CD14-positive monocyte (primary cell): Measurements from ENCODE around the gene NELL1. TPM values are rescaled to one million over a fixed set of nuclear protein-coding genes. Genes with fewer than 3 reads are reported as not detected.

Experiments
- DNase-seq, 3 donors: peaks; one replicate each; pipeline ENCODE4 v3.0.0-alpha.2; 2011 to 2022
- H2AFZ ChIP-seq: 2 replicates; pipeline ENCODE4 v1.6.0; 2012; ENCODE audit warnings: mild to moderate bottlenecking, low read depth, low read length, inconsistent platforms; ENCODE audit not compliant: insufficient read depth, poor library complexity, severe bottlenecking
- H3K27ac ChIP-seq, 2 donors: 1 replicate in 1 of 2; 2 replicates in 1 of 2; pipeline ENCODE4 v1.5.1; 2012 to 2013; ENCODE audit warnings: low read length in 2 of 2, control low read depth in 1 of 2, inconsistent platforms in 1 of 2, low read depth in 1 of 2, mild to moderate bottlenecking in 1 of 2
- H3K27me3 ChIP-seq, 2 donors: one replicate each; pipeline versions ENCODE4 v1.6.0 to v1.6.1; 2011 to 2013; ENCODE audit warnings: low read length in 2 of 2; ENCODE audit not compliant: control insufficient read depth in 2 of 2, insufficient read depth in 2 of 2
- H3K36me3 ChIP-seq, 2 donors: replicated peaks in 1 of 2; 1 replicate in 1 of 2; 2 replicates in 1 of 2; pipeline versions ENCODE4 v1.5.1 to v1.6.1; 2012 to 2013; ENCODE audit warnings: low read length in 2 of 2, control low read depth in 1 of 2, inconsistent platforms in 1 of 2, mild to moderate bottlenecking in 1 of 2; ENCODE audit not compliant: insufficient read depth in 2 of 2, control insufficient read depth in 1 of 2
- H3K4me1 ChIP-seq, 2 donors: 1 replicate in 1 of 2; 2 replicates in 1 of 2; pipeline versions ENCODE4 v1.5.1 to v1.6.1; 2012 to 2013; ENCODE audit warnings: low read length in 2 of 2, control low read depth in 1 of 2, inconsistent platforms in 1 of 2, mild to moderate bottlenecking in 1 of 2, moderate library complexity in 1 of 2; ENCODE audit not compliant: insufficient read depth in 2 of 2, control insufficient read depth in 1 of 2
- H3K4me2 ChIP-seq: replicated peaks from 2 replicates; pipeline ENCODE3; 2012; ENCODE audit warnings: low read length, moderate library complexity, mild to moderate bottlenecking; ENCODE audit not compliant: poor library complexity, severe bottlenecking; ENCODE audit errors: extremely low read depth
- H3K4me3 ChIP-seq, 3 experiments: fragments of 200-600 bp in 1 of 3; sonication (generic) in 1 of 3; replicated peaks in 1 of 3; 1 replicate in 2 of 3; 2 replicates in 1 of 3; pipeline ENCODE4 v1.5.1; 2011 to 2013; ENCODE audit warnings: low read length in 3 of 3, mild to moderate bottlenecking in 3 of 3, control low read depth in 2 of 3, low read depth in 2 of 3, inconsistent platforms in 1 of 3, moderate library complexity in 1 of 3
- H3K79me2 ChIP-seq: 2 replicates; pipeline ENCODE4 v1.6.0; 2012; ENCODE audit warnings: mild to moderate bottlenecking, control low read depth, inconsistent platforms, low read length, moderate library complexity; ENCODE audit not compliant: insufficient read depth
- H3K9ac ChIP-seq: 2 replicates; pipeline ENCODE4 v1.6.0; 2017; ENCODE audit warnings: low read length, mild to moderate bottlenecking; ENCODE audit not compliant: insufficient read depth, poor library complexity, severe bottlenecking
- H3K9me3 ChIP-seq, 2 donors: replicated peaks in 1 of 2; 1 replicate in 1 of 2; 2 replicates in 1 of 2; pipeline versions ENCODE4 v1.5.1 to v1.6.1; 2012 to 2013; ENCODE audit warnings: low read length in 2 of 2, control low read depth in 1 of 2; ENCODE audit not compliant: control insufficient read depth in 1 of 2, insufficient read depth in 1 of 2
- H4K20me1 ChIP-seq: 2 replicates; pipeline ENCODE4 v1.6.0; 2012; ENCODE audit warnings: mild to moderate bottlenecking, low read length, control low read depth, moderate library complexity; ENCODE audit not compliant: insufficient read depth
- H3K27ac Mint-ChIP-seq, 7 donors: one replicate each; pipeline ENCODE4 v1.8.0; 2020; ENCODE audit warnings: mild to moderate bottlenecking in 7 of 7, mixed read lengths in 7 of 7, moderate library complexity in 6 of 7, inconsistent platforms in 2 of 7
- H3K27me3 Mint-ChIP-seq, 3 donors: one replicate each; pipeline ENCODE4 v1.8.0; 2021 to 2022; ENCODE audit warnings: low read depth in 3 of 3, mild to moderate bottlenecking in 3 of 3, mixed read lengths in 3 of 3, moderate library complexity in 3 of 3, inconsistent platforms in 1 of 3
- H3K36me3 Mint-ChIP-seq, 2 donors: one replicate each; pipeline ENCODE4 v1.8.0; 2020; ENCODE audit warnings: mixed read lengths in 2 of 2, inconsistent platforms in 1 of 2, mild to moderate bottlenecking in 1 of 2
- H3K4me1 Mint-ChIP-seq: one replicate; pipeline ENCODE4 v1.8.0; 2020; ENCODE audit warnings: mild to moderate bottlenecking, mixed read lengths
- H3K4me3 Mint-ChIP-seq, 2 donors: one replicate each; pipeline ENCODE4 v1.8.0; 2020; ENCODE audit warnings: mild to moderate bottlenecking in 2 of 2, mixed read lengths in 2 of 2, moderate library complexity in 1 of 2
- H3K9me3 Mint-ChIP-seq, 7 donors: one replicate each; pipeline ENCODE4 v1.8.0; 2020 to 2022; ENCODE audit warnings: mixed read lengths in 7 of 7, mild to moderate bottlenecking in 6 of 7, moderate library complexity in 6 of 7, inconsistent platforms in 2 of 7
- CTCF ChIP-seq: fragments of 200-600 bp; IDR thresholded peaks from one replicate; pipeline ENCODE4 v1.8.0; 2022; ENCODE audit warnings: antibody characterized with exemption, mild to moderate bottlenecking
- WGBS: methylation state at CpG from one replicate; pipeline ENCODE4 v1.1.5; 2013; ENCODE audit warnings: missing lambda C conversion rate; ENCODE audit not compliant: insufficient coverage; 5-methylcytosine and 5-hydroxymethylcytosine counted together
- intact Hi-C, 2 donors: fragments of 100-400 bp; cut with micrococcal nuclease; formaldehyde crosslinking; loops; one replicate each; pipeline versions ENCODE4 v1.15.0 to v1.15.1; 2023
- polyA plus RNA-seq, 3 donors: library from polyadenylated mRNA; depleted of rRNA in 1 of 3; unstranded in 2 of 3; stranded (reverse) in 1 of 3; fragments of 300-500 nt in 2 of 3; fragments of >200 nt in 1 of 3; fragmentation: Illumina TruSeq in 2 of 3; gene quantifications; 1 replicate in 2 of 3; 2 replicates in 1 of 3; pipeline ENCODE4 v1.2.3, GENCODE V29; 2012 to 2021

Gene NELL1
- polyA plus RNA-seq, 3 donors, result not detected

- Histone ChIP-seq H3K4me3 (no peak overlapping the region), H3K36me3 (no peaks in the 10 kb centered on the region), H3K27me3 (peaks cover 43 to 58% of the 10 kb centered on the region in 2 donors), H2AFZ (no peak overlapping the region), H3K4me2 (no peak overlapping the region), H3K4me1 (no peaks in the 10 kb centered on the region), H3K27ac (no peak overlapping the region), H3K9ac (no peak overlapping the region), H3K79me2 (no peaks in the 10 kb centered on the region), H4K20me1 (no peaks in the 10 kb centered on the region), H3K9me3 (peaks cover 7 to 14% of the 10 kb centered on the region in 2 donors)
- WGBS, result no CpG with 5 or more reads among the region's 2 CpGs
- Mint-ChIP-seq H3K9me3 (peaks cover 0 to 11% (median 6%) of the 10 kb centered on the region in 7 donors), H3K4me1 (peaks cover 13% of the 10 kb centered on the region), H3K27ac (no peak overlapping the region), H3K36me3 (peaks cover 0 to 2% of the 10 kb centered on the region in 2 donors), H3K27me3 (peaks cover 43 to 60% (median 56%) of the 10 kb centered on the region in 3 donors), H3K4me3 (no peak overlapping the region)
- intact Hi-C loops, result no loop called here
- TF ChIP-seq CTCF, result no peak
- DNase-seq, result no peak
Observed at GRCh38 chr11:20672575-20672974, 3.2 kb downstream of the NELL1 start.

- WGBS, result no CpG with 5 or more reads among the region's 2 CpGs
- Mint-ChIP-seq H3K4me3 (no peak overlapping the region), H3K4me1 (no peaks in the 10 kb centered on the region), H3K27me3 (peaks cover 11 to 21% (median 16%) of the 10 kb centered on the region in 3 donors), H3K36me3 (no peaks in the 10 kb centered on the region), H3K9me3 (no peaks in the 10 kb centered on the region), H3K27ac (no peak overlapping the region)
- Histone ChIP-seq H3K36me3 (no peaks in the 10 kb centered on the region), H3K4me1 (no peaks in the 10 kb centered on the region), H3K9me3 (no peaks in the 10 kb centered on the region), H3K27me3 (peaks cover 8 to 19% of the 10 kb centered on the region in 2 donors), H3K9ac (no peak overlapping the region), H3K79me2 (no peaks in the 10 kb centered on the region), H2AFZ (no peak overlapping the region), H3K27ac (no peak overlapping the region), H3K4me2 (no peak overlapping the region), H4K20me1 (no peaks in the 10 kb centered on the region), H3K4me3 (no peak overlapping the region)
- TF ChIP-seq CTCF, result no peak
- no peak for DNase-seq
- intact Hi-C loops, result no loop called here
Observed at GRCh38 chr11:20676658-20677057, 7.3 kb downstream of the NELL1 start.
